ENCODE measurements around the gene AFF3. TPM values are rescaled to one million over a fixed set of nuclear protein-coding genes. Genes with fewer than 3 reads are reported as not detected.
A peak's percentile ranks its signal among the peaks of the same experiment; 100 is the strongest.

Gene AFF3
- total RNA-seq, 3 donors from 2014 or later, result 2.1 to 2.6 (median 2.2) TPM

DNA sequence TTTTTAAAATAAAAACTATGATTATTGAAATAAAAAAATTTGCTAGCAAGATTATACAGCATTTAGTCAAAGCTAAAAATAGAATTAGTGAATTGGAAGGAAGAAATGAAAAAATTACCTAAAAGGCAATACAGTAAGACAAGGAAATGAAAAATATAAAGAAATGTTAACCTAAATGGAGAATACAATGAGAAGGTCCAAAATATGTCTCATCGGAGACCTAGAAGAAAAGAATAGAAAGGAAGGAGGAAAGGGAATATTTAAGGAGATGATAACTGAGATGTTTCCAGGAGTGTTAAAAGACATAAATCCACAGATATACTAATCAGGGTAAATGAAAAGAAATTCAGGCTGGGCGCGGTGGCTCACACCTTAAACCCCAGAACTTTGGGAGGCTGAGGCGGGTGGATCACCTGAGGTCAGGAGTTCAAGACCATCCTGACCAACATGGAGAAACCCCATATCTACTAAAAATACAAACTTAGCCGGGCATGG is 78.9 kb downstream of the AFF3 start:
- Mint-ChIP-seq H3K27me3 (ENCODE audit: low read depth) (peaks cover 4% of the 10 kb centered on the region), H3K36me3 (ENCODE audit: insufficient read depth) (peaks cover 8% of the 10 kb centered on the region), H3K4me1 (ENCODE audit: low read depth) (peaks cover 38% of the 10 kb centered on the region), H3K9me3 (peaks cover 4% of the 10 kb centered on the region), H3K4me3 (peak overlapping the region; percentile 22)
- ATAC-seq (no peak), DNase-seq (no peak)

- DNase-seq, result no peak
- H3K9me3 Mint-ChIP-seq, result peaks cover 4% of the 10 kb centered on the region
- H3K27me3 Mint-ChIP-seq (ENCODE audit: low read depth), result peaks cover 5% of the 10 kb centered on the region
- ATAC-seq, result no peak
- peaks cover 38% of the 10 kb centered on the region for H3K4me1 Mint-ChIP-seq (ENCODE audit: low read depth)
- H3K36me3 Mint-ChIP-seq (ENCODE audit: insufficient read depth), result peaks cover 8% of the 10 kb centered on the region
- no peak overlapping the region for H3K4me3 Mint-ChIP-seq
Observed at GRCh38 chr2:100062336-100062735, 80.1 kb downstream of the AFF3 start.

DNA sequence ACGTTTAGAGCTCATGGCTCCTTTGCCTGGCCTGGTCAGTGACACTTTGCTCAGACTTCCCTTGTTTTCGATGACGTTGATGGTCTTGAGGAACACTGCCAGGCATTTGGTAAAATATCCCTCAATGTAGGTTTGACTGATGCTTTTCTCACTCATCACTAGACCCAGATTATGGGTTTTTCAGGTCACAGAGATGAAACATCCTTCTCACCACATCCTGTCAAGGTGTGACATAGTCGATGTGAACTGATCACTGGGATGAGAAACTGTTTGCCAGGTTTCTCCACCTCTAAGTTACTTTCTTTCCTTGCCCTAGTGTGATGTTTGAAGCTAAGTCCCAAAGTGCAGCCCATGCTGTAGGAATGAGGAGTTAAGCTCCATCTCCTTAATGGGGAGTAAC is 81.5 kb downstream of the AFF3 start:
- Mint-ChIP-seq H3K27me3 (ENCODE audit: low read depth) (peaks cover 6% of the 10 kb centered on the region), H3K36me3 (ENCODE audit: insufficient read depth) (peaks cover 14% of the 10 kb centered on the region), H3K9me3 (peaks cover 4% of the 10 kb centered on the region), H3K4me3 (no peak overlapping the region), H3K4me1 (ENCODE audit: low read depth) (peaks cover 40% of the 10 kb centered on the region)
- DNase-seq, result no peak
- peak; percentile 74 to 80 for ATAC-seq

DNA sequence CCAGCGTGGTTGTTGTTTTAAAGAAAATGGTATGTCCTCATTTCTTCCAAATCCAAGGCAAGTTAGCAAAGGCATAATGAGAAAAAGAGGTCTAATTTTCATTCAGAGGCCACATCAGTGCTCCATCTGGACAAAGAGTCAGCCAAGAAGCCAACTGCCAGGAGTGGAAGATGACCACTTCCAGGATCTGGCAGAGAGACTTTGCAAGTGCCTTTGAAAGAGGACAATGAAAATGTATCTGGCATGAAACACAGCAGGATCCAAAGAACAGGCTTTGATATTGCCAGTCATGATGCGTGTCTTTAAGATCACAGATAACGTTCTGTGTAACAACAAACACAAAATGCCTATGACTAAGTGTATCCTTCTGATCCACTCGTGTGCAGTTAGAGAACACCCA is 82.8 kb downstream of the AFF3 start:
- Mint-ChIP-seq H3K4me1 (ENCODE audit: low read depth) (peaks cover 37% of the 10 kb centered on the region), H3K9me3 (peaks cover 4% of the 10 kb centered on the region), H3K36me3 (ENCODE audit: insufficient read depth) (peaks cover 14% of the 10 kb centered on the region), H3K27me3 (ENCODE audit: low read depth) (peaks cover 6% of the 10 kb centered on the region), H3K4me3 (no peak overlapping the region)
- DNase-seq (no peak), ATAC-seq (no peak)

GRCh38 chr2:100057901-100058261 is 84.5 kb downstream of the AFF3 start:
- H3K36me3 Mint-ChIP-seq (ENCODE audit: insufficient read depth), result peaks cover 11% of the 10 kb centered on the region
- no peak overlapping the region for H3K4me3 Mint-ChIP-seq
- peaks cover 6% of the 10 kb centered on the region for H3K27me3 Mint-ChIP-seq (ENCODE audit: low read depth)
- H3K4me1 Mint-ChIP-seq (ENCODE audit: low read depth), result peaks cover 27% of the 10 kb centered on the region
- no peak for ATAC-seq
- no peak for DNase-seq
- H3K9me3 Mint-ChIP-seq, result no peaks in the 10 kb centered on the region

DNA sequence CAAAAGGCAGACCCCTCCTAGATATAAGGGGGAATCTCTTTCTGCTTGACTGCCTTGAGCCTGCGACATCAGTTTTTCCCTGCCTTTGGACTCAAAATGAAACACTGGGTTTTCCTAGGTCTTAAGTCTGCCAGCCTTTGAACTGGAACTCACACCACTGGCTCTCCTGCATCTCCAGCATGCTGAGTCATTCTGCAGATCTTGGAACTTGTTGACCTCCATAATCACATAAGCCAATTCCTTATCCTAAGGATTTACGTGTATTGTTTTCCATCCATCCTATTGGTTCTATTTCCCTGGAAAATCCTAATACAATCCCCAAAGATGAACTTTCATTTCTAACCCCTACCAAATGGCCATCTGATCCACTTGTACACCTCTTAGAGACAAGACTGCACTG is 88.0 kb downstream of the AFF3 start:
- ATAC-seq (no peak), DNase-seq (no peak)
- H3K4me1 Mint-ChIP-seq (ENCODE audit: low read depth), result peaks cover 5% of the 10 kb centered on the region
- H3K36me3 Mint-ChIP-seq (ENCODE audit: insufficient read depth), result peaks cover 6% of the 10 kb centered on the region
- peaks cover 3% of the 10 kb centered on the region for H3K27me3 Mint-ChIP-seq (ENCODE audit: low read depth)
- H3K4me3 Mint-ChIP-seq, result no peak overlapping the region
- H3K9me3 Mint-ChIP-seq, result no peaks in the 10 kb centered on the region

GRCh38 chr2:100053087-100053885 is 89.1 kb downstream of the AFF3 start:
- no peaks in the 10 kb centered on the region for H3K9me3 Mint-ChIP-seq
- H3K4me1 Mint-ChIP-seq (ENCODE audit: low read depth), result peaks cover 2% of the 10 kb centered on the region
- H3K27me3 Mint-ChIP-seq (ENCODE audit: low read depth), result peaks cover 3% of the 10 kb centered on the region
- DNase-seq (no peak), ATAC-seq (no peak)
- peaks cover 6% of the 10 kb centered on the region for H3K36me3 Mint-ChIP-seq (ENCODE audit: insufficient read depth)
- no peak overlapping the region for H3K4me3 Mint-ChIP-seq

DNA sequence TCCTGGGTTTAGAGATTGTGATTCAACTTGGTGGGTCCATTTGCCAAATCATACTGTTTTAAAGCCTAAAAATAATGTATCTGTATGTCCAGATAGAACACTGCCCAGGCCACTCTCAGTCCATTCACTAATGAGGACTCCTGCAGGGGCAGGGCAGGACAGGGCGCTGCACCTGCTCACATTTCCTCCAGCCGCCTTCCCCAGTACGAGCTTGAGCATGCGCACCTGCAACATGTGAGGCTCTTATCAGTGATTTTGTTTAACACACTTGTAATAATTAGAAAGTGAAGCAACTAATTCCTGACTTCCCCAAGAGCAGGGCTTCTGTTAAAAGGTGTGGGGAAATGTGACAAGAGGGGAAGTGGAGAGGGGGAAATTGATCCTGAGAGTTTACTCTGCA is 89.7 kb downstream of the AFF3 start:
- H3K4me3 Mint-ChIP-seq, result no peak overlapping the region
- ATAC-seq, result no peak
- no peaks in the 10 kb centered on the region for H3K9me3 Mint-ChIP-seq
- peaks cover 6% of the 10 kb centered on the region for H3K36me3 Mint-ChIP-seq (ENCODE audit: insufficient read depth)
- peaks cover 2% of the 10 kb centered on the region for H3K4me1 Mint-ChIP-seq (ENCODE audit: low read depth)
- DNase-seq, result no peak
- H3K27me3 Mint-ChIP-seq (ENCODE audit: low read depth), result peaks cover 3% of the 10 kb centered on the region

GRCh38 chr2:100051253-100051652 is 91.1 kb downstream of the AFF3 start:
- H3K36me3 Mint-ChIP-seq (ENCODE audit: insufficient read depth), result peaks cover 3% of the 10 kb centered on the region
- DNase-seq, result no peak
- no peak overlapping the region for H3K4me3 Mint-ChIP-seq
- no peak for ATAC-seq
- H3K4me1 Mint-ChIP-seq (ENCODE audit: low read depth), result peaks cover under 1% of the 10 kb centered on the region
- H3K27me3 Mint-ChIP-seq (ENCODE audit: low read depth), result no peaks in the 10 kb centered on the region
- H3K9me3 Mint-ChIP-seq, result no peaks in the 10 kb centered on the region

DNA sequence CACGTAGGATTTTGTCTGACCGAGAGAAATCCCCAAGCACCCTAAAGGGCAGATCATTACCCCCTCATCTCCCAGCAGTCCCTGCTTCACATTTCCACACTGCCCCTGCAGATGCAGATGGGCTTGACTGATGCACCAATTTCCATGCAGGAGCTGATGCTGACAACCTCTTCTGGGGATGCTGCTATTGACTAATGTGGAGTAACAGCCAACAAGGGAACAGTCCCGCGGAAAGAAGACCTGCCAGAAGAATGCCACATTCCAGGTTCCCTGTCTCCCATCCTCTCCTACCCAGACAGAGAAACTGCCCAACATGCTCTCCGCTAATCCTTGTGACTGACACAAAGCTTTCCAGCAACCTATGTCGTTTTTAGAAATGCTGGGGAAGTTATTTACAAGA is 91.7 kb downstream of the AFF3 start:
- Mint-ChIP-seq H3K4me1 (ENCODE audit: low read depth) (no peaks in the 10 kb centered on the region), H3K4me3 (no peak overlapping the region), H3K27me3 (ENCODE audit: low read depth) (no peaks in the 10 kb centered on the region), H3K36me3 (ENCODE audit: insufficient read depth) (no peaks in the 10 kb centered on the region), H3K9me3 (no peaks in the 10 kb centered on the region)
- ATAC-seq (no peak), DNase-seq (no peak)

DNA sequence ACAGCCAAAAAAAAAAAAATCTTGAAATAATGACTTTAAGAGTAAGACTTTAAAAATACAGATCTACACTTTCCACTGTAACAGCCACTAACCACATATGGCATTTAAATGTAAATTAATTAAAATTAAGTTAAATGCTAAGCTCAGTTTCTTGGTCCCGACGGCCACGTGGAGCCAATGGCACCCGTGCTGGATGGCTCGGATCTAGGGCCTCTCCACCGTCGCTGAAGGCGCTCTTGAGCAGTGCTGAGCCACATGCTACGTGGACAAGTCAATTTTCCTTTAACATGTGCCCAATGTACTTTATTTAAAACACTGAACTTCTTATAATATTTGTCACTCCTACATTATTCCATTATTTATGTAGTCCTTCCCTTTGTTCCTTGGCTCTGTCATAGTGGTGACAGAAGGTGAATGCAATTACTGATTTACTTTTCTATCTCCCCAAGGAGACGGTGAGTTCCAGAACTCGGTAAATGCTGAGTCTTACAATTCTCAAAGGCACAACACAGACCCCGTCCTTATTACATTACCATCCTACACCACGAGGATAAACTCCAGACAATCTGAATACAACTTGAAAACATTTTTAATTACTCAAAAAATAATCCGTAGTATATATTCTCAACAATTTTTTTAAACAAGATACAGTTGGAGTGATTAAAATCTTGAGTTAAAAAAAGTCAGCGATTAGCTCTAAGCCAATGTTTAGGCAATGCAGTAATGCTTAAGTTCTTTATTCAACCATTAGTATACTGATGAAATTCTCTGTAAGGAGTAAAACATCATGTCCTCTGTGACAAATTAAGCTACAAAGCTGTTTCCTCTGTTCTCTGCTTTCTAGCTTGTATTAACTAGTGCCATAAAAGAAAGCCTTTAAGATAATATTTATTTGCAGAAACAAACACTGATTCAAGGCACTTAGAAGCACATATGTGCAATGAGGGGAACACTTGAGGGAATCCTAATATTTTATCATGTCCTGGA is 95.1 kb downstream of the AFF3 start:
- Mint-ChIP-seq H3K36me3 (ENCODE audit: insufficient read depth) (no peaks in the 10 kb centered on the region), H3K27me3 (ENCODE audit: low read depth) (no peaks in the 10 kb centered on the region)
- no peak for ATAC-seq

GRCh38 chr2:100045000-100045399 is 97.4 kb downstream of the AFF3 start:
- no peak for DNase-seq
- Mint-ChIP-seq H3K4me3 (no peak overlapping the region), H3K27me3 (ENCODE audit: low read depth) (no peaks in the 10 kb centered on the region), H3K9me3 (no peaks in the 10 kb centered on the region), H3K36me3 (ENCODE audit: insufficient read depth) (no peaks in the 10 kb centered on the region), H3K4me1 (ENCODE audit: low read depth) (no peaks in the 10 kb centered on the region)
- no peak for ATAC-seq

More for the DNA sequence above, 95.1 kb downstream of the AFF3 start:
- Mint-ChIP-seq H3K4me1 (ENCODE audit: low read depth) (no peaks in the 10 kb centered on the region), H3K4me3 (no peak overlapping the region), H3K9me3 (no peaks in the 10 kb centered on the region)
- DNase-seq, result no peak

DNA sequence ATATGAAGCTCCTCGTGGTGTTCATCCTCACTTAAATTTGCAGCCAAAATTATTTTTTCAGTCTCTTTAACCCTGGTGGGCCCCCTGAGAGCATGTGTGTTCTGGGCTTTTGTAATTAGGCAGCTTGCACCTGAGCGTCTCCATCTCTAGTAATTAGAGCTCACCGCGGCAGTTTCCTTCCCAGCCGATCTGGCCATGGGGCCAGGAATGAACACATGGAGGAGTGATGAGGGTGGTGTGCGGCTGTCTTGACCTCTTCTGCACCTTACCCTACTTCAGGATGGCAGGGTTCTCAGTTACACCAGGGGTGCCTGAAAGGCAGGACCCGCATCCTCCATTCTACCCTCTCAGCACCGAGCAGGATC is 98.5 kb downstream of the AFF3 start:
- H3K9me3 Mint-ChIP-seq, result no peaks in the 10 kb centered on the region
- DNase-seq (no peak), ATAC-seq (no peak)
- H3K4me3 Mint-ChIP-seq, result no peak overlapping the region
- H3K27me3 Mint-ChIP-seq (ENCODE audit: low read depth), result no peaks in the 10 kb centered on the region
- H3K36me3 Mint-ChIP-seq (ENCODE audit: insufficient read depth), result no peaks in the 10 kb centered on the region
- H3K4me1 Mint-ChIP-seq (ENCODE audit: low read depth), result no peaks in the 10 kb centered on the region

- no peak for ATAC-seq
- H3K4me3 Mint-ChIP-seq, result no peak overlapping the region
Observed at GRCh38 chr2:100043081-100043890, 99.1 kb downstream of the AFF3 start.

More at GRCh38 chr2:100043081-100043890, 99.1 kb downstream of the AFF3 start:
- Mint-ChIP-seq H3K4me1 (ENCODE audit: low read depth) (no peaks in the 10 kb centered on the region), H3K36me3 (ENCODE audit: insufficient read depth) (no peaks in the 10 kb centered on the region), H3K9me3 (no peaks in the 10 kb centered on the region), H3K27me3 (ENCODE audit: low read depth) (no peaks in the 10 kb centered on the region)
- DNase-seq, result no peak
